Measurements from ENCODE around the gene GATM.

GRCh38 chr15:45314960-45315359 lies 63.4 kb downstream of the GATM start:
- no peak for TF ChIP-seq POLR2A (IDR thresholded peaks at IDR 0.05; ENCODE audit: low read depth, low read length)
- no peak for TF ChIP-seq POLR2AphosphoS5 (IDR thresholded peaks at IDR 0.05; ENCODE audit: low read depth, low read length)
- no peak for TF ChIP-seq TAF1 (IDR thresholded peaks at IDR 0.05; ENCODE audit: borderline replicate concordance, low read depth, low read length)

All from GM12892 (cell line).